Fibroblast of lung (primary cell): Measurements from ENCODE around the gene NLGN2. TPM values are rescaled to one million over a fixed set of nuclear protein-coding genes. Genes with fewer than 3 reads are reported as not detected.
A peak's percentile ranks its signal among the peaks of the same experiment; 100 is the strongest.

Experiments
- DNase-seq, 2 donors: peaks; one replicate each; pipeline versions ENCODE4 v3.0.0 to v3.0.0-alpha.2; 2010; ENCODE audit warnings: low read depth in 2 of 2
- H2AFZ ChIP-seq: 2 replicates; pipeline ENCODE4 v1.5.1; 2012; ENCODE audit warnings: low read length, control low read depth, inconsistent platforms
- H3K27ac ChIP-seq: 2 replicates; pipeline ENCODE4 v1.5.1; 2011; ENCODE audit warnings: low read length, control low read depth; ENCODE audit not compliant: insufficient read depth
- H3K27me3 ChIP-seq: 2 replicates; pipeline ENCODE4 v1.5.1; 2011; ENCODE audit warnings: mild to moderate bottlenecking, low read length; ENCODE audit not compliant: control insufficient read depth, insufficient read depth
- H3K36me3 ChIP-seq: 2 replicates; pipeline ENCODE4 v1.5.1; 2011; ENCODE audit warnings: low read length; ENCODE audit not compliant: control insufficient read depth, insufficient read depth
- H3K4me1 ChIP-seq: 2 replicates; pipeline ENCODE4 v1.5.1; 2011; ENCODE audit warnings: low read length; ENCODE audit not compliant: control insufficient read depth, insufficient read depth; ENCODE audit errors: extremely low read depth
- H3K4me2 ChIP-seq: 2 replicates; pipeline ENCODE4 v1.5.1; 2011; ENCODE audit warnings: low read length, control low read depth; ENCODE audit not compliant: insufficient read depth; ENCODE audit errors: extremely low read depth
- H3K4me3 ChIP-seq, 4 experiments: fragments of 200-600 bp in 1 of 4; sonication (generic) in 1 of 4; replicated peaks in 1 of 4; 2 replicates each; pipeline ENCODE4 v1.5.1; 2011 to 2016; ENCODE audit warnings: low read length in 4 of 4, low read depth in 3 of 4, mild to moderate bottlenecking in 3 of 4, control low read depth in 2 of 4, inconsistent platforms in 1 of 4, mixed read lengths in 1 of 4; ENCODE audit not compliant: insufficient read depth in 1 of 4; ENCODE audit errors: control extremely low read depth in 1 of 4
- H3K79me2 ChIP-seq: 2 replicates; pipeline ENCODE4 v1.5.1; 2012; ENCODE audit warnings: mild to moderate bottlenecking, low read length, inconsistent platforms; ENCODE audit not compliant: control insufficient read depth, insufficient read depth
- H3K9ac ChIP-seq: 2 replicates; pipeline ENCODE4 v1.5.1; 2011; ENCODE audit warnings: mild to moderate bottlenecking, low read length, control low read depth; ENCODE audit not compliant: insufficient read depth
- H3K9me3 ChIP-seq: 2 replicates; pipeline ENCODE4 v1.5.1; 2012; ENCODE audit warnings: low read depth, low read length; ENCODE audit not compliant: control insufficient read depth, insufficient read depth
- H4K20me1 ChIP-seq: 2 replicates; pipeline ENCODE4 v1.5.1; 2011; ENCODE audit warnings: low read length; ENCODE audit not compliant: control insufficient read depth, insufficient read depth; ENCODE audit errors: extremely low read depth
- EZH2 ChIP-seq: IDR thresholded peaks from 2 replicates; pipeline ENCODE4 v1.5.1; 2012; ENCODE audit warnings: low read length, control low read depth, mild to moderate bottlenecking; ENCODE audit errors: missing control alignments
- polyA plus RNA-seq, 2 donors: library from polyadenylated mRNA; depleted of rRNA in 1 of 2; stranded (reverse) in 1 of 2; unstranded in 1 of 2; fragments of >200 nt; gene quantifications; 2 replicates each; pipeline ENCODE4 v1.2.1, GENCODE V29; 2011 to 2012; ENCODE audit warnings: missing spikeins in 1 of 2
- total RNA-seq: library from RNA; depleted of rRNA; stranded (reverse); fragments of >200 nt; gene quantifications from 2 replicates; pipeline ENCODE4 v1.2.1, GENCODE V29; 2014
- TF ChIP-seq, protein P1 (sequence below), 2 donors: IDR thresholded peaks in 1 of 2; conservative IDR thresholded peaks in 1 of 2; 1 replicate in 1 of 2; 2 replicates in 1 of 2; pipeline ENCODE4 v1.5.1; 2011 to 2012; ENCODE audit warnings: low read length in 2 of 2, control low read depth in 1 of 2, inconsistent platforms in 1 of 2, low read depth in 1 of 2, mild to moderate bottlenecking in 1 of 2

The NLGN2 gene
- total and polyA plus RNA-seq, 2 donors (not counting 1 experiment from before 2014, with no cell fraction given), result 7.3 to 12.1 TPM

DNA sequence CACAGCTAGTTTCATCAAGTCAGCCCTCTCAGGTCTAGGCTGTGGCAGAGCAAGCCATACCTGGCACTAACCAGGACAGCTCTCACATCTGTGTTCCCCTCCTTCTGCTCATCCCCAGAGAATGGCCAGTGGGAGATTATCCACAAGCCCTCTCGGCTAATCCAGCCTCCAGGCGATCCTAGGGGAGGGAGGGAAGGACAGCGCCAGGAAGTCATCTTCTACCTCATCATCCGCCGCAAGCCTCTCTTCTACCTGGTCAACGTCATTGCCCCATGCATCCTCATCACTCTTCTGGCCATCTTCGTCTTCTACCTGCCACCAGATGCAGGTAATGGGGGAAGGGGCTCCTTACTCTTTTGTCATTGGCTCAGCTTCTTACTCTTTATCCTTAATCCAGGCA lies 40.8 kb downstream of the NLGN2 start:
- Histone ChIP-seq H3K79me2 (no peaks in the 10 kb centered on the region), H3K27ac (no peak overlapping the region), H3K9ac (no peak overlapping the region), H2AFZ (no peak overlapping the region), H3K4me2 (no peak overlapping the region), H3K9me3 (no peaks in the 10 kb centered on the region), H3K36me3 (no peaks in the 10 kb centered on the region), H3K4me3 (no peak overlapping the region), H3K27me3 (peaks cover 16% of the 10 kb centered on the region), H3K4me1 (peaks cover 6% of the 10 kb centered on the region), H4K20me1 (no peaks in the 10 kb centered on the region)
- no peak for TF ChIP-seq EZH2
- TF ChIP-seq, protein P1, sequence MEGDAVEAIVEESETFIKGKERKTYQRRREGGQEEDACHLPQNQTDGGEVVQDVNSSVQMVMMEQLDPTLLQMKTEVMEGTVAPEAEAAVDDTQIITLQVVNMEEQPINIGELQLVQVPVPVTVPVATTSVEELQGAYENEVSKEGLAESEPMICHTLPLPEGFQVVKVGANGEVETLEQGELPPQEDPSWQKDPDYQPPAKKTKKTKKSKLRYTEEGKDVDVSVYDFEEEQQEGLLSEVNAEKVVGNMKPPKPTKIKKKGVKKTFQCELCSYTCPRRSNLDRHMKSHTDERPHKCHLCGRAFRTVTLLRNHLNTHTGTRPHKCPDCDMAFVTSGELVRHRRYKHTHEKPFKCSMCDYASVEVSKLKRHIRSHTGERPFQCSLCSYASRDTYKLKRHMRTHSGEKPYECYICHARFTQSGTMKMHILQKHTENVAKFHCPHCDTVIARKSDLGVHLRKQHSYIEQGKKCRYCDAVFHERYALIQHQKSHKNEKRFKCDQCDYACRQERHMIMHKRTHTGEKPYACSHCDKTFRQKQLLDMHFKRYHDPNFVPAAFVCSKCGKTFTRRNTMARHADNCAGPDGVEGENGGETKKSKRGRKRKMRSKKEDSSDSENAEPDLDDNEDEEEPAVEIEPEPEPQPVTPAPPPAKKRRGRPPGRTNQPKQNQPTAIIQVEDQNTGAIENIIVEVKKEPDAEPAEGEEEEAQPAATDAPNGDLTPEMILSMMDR (conservative IDR thresholded peaks at IDR 0.05 in 1 of 2, IDR thresholded peaks at IDR 0.05 in 1 of 2; ENCODE audit: low read depth in 1 of 2, low read length in 2 of 2), result no peak
- DNase-seq, result no peak

DNA sequence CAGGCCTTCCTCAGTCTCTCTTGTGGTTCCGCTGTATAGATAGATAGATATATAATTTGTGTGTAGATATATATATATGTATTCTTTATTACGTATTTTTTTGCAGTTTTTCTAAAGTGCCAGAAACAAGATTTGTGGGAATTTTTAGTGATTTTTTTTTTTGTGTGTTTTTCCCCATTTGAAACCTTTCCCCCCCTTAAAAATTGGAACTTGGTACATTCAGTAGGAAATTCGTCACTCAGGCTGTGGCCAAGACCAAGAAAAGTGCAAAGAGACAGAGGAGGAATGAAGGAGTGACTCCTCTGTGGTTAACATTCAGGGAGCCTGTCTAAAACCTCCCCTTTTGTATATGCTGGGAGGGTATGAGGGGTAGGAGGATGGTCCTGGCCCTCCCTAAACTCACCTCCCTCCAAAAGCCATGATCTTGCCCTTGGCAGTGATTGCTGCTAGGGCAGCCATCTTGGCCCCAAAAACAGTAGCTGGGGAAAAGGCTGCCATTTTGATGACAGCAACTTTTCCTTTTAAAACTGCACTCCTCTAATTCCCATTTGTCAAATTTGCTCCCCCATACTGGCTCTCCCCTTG lies 52.4 kb downstream of the NLGN2 start:
- Histone ChIP-seq H3K36me3 (peaks cover 18% of the 10 kb centered on the region), H3K79me2 (no peaks in the 10 kb centered on the region), H3K4me2 (no peak overlapping the region), H3K4me1 (no peaks in the 10 kb centered on the region), H3K4me3 (no peak overlapping the region), H3K9ac (no peak overlapping the region), H2AFZ (no peak overlapping the region), H3K27me3 (no peaks in the 10 kb centered on the region), H3K9me3 (no peaks in the 10 kb centered on the region), H3K27ac (no peak overlapping the region), H4K20me1 (no peaks in the 10 kb centered on the region)
- DNase-seq, result peak in 1 of 2 donors; percentile 37
- no peak for TF ChIP-seq EZH2
- TF ChIP-seq, protein P1 (conservative IDR thresholded peaks at IDR 0.05 in 1 of 2, IDR thresholded peaks at IDR 0.05 in 1 of 2; ENCODE audit: low read depth in 1 of 2, low read length in 2 of 2), result no peak

DNA sequence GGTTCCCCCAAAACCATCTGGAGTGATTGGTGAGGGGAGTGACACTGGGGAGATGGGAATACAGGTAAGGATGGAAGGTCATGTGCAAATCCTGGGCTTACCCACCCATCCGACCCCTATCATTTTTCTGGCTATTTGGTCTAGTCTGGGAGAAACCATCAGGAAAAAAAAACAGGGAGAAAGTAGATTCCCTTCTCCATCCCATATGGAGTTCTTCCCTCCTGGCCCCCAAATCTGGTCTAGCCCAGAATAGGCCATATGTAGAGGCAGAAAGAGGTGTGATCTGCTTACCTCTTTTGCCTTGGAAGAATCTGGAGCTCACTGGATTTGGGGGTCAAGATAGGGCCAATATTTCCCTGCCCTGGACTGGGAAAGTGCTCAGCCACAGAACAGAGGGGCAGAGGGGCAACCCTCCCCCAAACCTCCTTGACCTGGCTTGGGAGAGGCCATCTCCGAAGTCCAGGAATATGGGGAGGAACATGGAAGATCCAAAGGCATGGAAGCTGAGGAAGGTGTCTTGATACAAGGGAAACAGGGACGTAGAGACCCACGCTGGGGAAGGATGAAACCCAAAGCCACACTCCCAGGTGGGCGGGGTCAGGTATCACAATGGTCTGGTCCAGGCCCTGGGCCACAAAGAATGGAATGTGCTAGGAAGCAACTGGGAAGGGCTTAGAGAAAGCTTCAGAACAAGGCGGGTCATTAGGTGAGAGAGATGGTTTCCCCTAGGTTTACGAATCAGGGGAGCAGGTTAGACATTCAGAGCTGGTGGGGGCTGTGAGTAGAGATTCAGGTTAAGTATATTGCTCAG lies 53.4 kb downstream of the NLGN2 start:
- Histone ChIP-seq H3K36me3 (peaks cover 22% of the 10 kb centered on the region), H3K4me3 (no peak overlapping the region), H3K27ac (no peak overlapping the region), H3K4me2 (no peak overlapping the region), H3K4me1 (no peaks in the 10 kb centered on the region), H3K9ac (no peak overlapping the region), H3K9me3 (no peaks in the 10 kb centered on the region), H3K79me2 (no peaks in the 10 kb centered on the region), H3K27me3 (no peaks in the 10 kb centered on the region), H4K20me1 (no peaks in the 10 kb centered on the region), H2AFZ (no peak overlapping the region)
- TF ChIP-seq EZH2, result no peak
- TF ChIP-seq, protein P1 (conservative IDR thresholded peaks at IDR 0.05 in 1 of 2, IDR thresholded peaks at IDR 0.05 in 1 of 2; ENCODE audit: low read depth in 1 of 2, low read length in 2 of 2), result no peak
- no peak for DNase-seq
